22Rv1 (cell line): Measurements from ENCODE around the gene EPHA10.

Experiments
- CTCF ChIP-seq: fragments of 450-650 bp; IDR thresholded peaks from 2 replicates; pipeline ENCODE4 v1.5.1; 2017; ENCODE audit warnings: mild to moderate bottlenecking
- ZFX ChIP-seq: fragments of 450-650 bp; IDR thresholded peaks from 2 replicates; pipeline ENCODE4 v1.6.1; 2017; ENCODE audit warnings: antibody characterized with exemption, borderline replicate concordance

GRCh38 chr1:37807220-37807554, 42.3 kb upstream of the EPHA10 start:
- TF ChIP-seq CTCF, result no peak
- TF ChIP-seq ZFX, result no peak
